LNCaP clone FGC (cell line): Measurements from ENCODE around the gene GATM.

Experiments
- DNase-seq: peaks from one replicate; pipeline ENCODE4 v3.0.0-alpha.2; 2011; ENCODE audit warnings: low read depth
- H3K4me3 ChIP-seq: 2 replicates; pipeline ENCODE4 v1.5.1; 2011; ENCODE audit warnings: mild to moderate bottlenecking, low read depth, low read length, control low read depth
- TF ChIP-seq, protein P1 (sequence below): IDR thresholded peaks from 2 replicates; pipeline ENCODE4 v1.5.1; 2012; ENCODE audit warnings: mild to moderate bottlenecking; ENCODE audit not compliant: control insufficient read depth, insufficient read depth; ENCODE audit errors: extremely low read depth

Gene GATM

DNA sequence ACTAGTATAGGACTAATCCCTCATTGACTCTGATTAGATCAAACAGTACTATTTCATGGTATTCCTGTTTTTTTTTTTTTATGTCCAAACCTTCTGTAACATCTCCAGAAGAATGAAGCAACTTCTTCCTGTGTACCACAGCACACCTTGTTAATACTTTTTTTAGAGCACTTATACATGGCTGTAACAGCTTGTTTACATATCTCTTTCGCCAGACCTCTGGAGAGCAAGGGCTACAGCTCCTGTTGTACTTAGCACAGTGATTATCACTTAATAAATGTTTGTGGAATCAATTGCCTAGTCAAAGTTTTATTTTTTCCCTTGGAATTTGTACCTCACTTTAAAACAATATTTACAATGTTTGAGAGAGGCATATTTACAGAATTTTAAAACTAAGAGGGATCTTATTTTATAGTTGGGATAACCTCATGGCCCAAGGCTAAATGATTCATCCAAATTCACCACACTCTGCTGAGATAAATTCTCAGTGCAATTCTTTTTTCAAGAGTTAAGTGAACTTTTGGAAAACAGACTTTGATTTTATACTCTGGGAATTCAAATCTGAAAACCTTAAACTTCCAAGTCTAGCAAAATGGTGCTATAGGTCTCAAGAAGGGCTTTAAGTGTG, 9.2 kb upstream of the GATM start:
- peak; percentile 95 for DNase-seq
- TF ChIP-seq, protein P1, sequence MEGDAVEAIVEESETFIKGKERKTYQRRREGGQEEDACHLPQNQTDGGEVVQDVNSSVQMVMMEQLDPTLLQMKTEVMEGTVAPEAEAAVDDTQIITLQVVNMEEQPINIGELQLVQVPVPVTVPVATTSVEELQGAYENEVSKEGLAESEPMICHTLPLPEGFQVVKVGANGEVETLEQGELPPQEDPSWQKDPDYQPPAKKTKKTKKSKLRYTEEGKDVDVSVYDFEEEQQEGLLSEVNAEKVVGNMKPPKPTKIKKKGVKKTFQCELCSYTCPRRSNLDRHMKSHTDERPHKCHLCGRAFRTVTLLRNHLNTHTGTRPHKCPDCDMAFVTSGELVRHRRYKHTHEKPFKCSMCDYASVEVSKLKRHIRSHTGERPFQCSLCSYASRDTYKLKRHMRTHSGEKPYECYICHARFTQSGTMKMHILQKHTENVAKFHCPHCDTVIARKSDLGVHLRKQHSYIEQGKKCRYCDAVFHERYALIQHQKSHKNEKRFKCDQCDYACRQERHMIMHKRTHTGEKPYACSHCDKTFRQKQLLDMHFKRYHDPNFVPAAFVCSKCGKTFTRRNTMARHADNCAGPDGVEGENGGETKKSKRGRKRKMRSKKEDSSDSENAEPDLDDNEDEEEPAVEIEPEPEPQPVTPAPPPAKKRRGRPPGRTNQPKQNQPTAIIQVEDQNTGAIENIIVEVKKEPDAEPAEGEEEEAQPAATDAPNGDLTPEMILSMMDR = no peak
- no peak overlapping the region for H3K4me3 ChIP-seq

DNA sequence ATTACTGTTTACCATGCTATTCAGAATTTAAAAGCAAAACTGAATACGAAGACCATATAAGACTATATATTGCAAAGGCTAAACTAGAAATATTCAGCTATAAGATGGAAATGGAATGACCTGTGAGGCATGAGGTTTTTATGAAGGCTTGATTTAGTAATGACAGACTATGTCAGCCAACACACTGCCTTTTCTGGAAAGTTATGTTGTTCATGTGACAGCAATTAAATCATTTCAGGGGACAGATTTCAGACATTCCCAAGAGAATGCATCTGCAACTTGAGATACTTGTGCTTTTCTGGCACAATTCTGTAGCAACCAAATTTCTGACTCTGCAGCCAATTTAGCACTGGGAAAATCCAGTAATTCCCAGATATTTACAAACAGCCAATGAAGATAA, 8.6 kb upstream of the GATM start:
- no peak overlapping the region for H3K4me3 ChIP-seq
- DNase-seq = no peak
- TF ChIP-seq, protein P1 = no peak

DNA sequence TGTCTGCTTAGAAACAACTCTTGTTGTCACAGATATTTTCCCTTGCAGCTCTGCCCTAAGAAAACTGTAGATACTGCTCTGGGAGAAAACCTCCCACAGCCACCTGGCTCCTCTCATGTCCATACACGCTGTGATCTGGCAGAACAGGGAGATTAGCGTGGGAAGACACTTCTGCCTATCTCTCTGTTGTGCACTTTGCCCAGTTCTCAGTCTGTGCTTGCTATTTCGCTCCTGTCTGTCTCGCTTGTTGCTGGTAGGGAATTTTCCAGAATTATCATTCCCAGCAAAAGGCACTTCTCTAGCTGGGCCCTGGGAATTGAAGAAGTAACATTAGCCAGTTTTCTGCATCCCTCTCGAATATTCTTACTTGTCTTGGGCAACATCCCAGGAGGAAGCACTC, 8.1 kb upstream of the GATM start:
- TF ChIP-seq, protein P1 = no peak
- DNase-seq = no peak
- no peak overlapping the region for H3K4me3 ChIP-seq

DNA sequence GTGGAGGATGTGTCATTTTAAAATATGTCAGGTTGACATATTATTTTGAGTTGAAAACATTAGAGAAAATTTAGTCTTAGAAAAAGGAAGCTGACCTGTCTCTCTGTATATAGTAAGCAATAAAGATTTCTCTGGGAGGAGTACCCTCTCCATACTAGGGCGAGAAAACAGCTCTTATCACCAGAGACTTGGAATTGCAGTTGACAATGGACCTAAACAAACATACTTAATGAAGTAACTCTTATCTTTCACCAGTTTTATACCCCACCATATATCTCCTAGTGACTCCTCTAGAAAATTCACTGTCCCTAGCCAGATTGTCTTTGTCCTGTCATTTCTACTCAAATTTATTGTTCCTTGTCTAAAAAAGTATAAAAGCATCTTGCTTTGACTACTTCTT, 7.2 kb upstream of the GATM start:
- H3K4me3 ChIP-seq = no peak overlapping the region
- TF ChIP-seq, protein P1 = no peak
- DNase-seq = no peak

DNA sequence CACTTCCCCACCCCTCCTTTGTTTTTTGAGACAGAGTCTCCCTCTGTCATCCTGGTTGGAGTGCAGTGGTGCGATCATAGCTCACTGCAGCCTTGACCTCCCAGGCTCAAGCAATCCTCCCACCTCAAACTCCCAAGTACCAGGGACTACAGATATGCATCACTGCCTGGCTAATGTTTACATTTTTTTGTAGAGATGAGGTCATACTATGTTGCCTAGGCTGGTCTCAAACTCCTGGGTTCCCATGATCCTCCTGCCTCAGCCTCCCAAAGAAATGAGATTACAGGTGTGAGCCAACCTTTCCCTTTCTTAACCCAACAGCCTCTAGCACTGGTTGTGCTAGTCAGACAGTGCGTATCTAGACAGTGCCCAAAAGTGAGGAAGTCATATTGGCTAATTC, 6.4 kb upstream of the GATM start:
- no peak for DNase-seq
- no peak overlapping the region for H3K4me3 ChIP-seq
- TF ChIP-seq, protein P1 = no peak

DNA sequence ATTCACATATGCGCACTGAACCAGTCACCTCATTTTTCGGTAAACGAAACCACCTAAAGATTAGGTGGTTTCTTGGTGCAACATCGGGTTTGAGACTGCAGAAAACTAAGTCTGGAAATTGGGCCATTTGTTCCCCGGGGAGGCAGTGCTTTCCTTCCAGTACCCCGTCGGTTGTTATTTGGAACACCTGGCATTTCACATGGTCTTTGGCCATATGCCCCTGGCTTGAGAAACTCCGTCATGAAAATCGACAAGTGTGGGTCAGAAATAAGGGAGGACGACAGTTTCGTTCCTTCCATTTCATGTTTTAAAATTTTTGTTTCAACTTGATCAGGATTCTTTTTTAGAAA, 544 bp upstream of the GATM start:
- no peak overlapping the region for H3K4me3 ChIP-seq
- TF ChIP-seq, protein P1 = no peak
- no peak for DNase-seq

DNA sequence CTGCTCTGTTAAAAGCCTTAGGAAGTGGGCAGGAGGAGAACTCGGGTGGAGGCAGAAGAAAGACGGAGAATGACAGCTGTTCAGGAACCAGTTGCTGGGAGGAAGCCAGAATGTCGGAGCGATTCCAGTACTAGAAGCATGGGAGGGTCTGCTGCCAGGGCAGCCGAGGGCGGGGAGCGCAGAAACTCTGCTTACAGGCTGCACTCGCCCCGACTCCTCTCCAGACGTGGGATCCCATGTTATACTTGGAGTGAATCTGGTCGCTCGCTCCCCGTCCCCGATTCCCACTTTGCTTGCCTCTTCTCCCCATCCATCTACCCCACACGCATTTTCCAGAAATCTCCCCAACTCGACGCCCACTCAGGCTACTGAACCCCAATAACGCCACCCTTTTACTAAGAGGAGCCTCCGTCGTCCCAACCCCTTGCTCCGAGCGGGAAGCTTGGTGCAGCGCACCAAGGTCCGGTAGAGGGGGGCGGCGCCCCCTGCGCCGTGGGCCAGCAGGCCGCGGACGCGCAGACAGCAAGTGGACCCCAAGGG, 665 bp downstream of the GATM start:
- DNase-seq = no peak
- H3K4me3 ChIP-seq = no peak overlapping the region
- TF ChIP-seq, protein P1 = no peak
